ENCODE data around the gene NIPBL. TPM values are rescaled to one million over a fixed set of nuclear protein-coding genes. Genes with fewer than 3 reads are reported as not detected.
"Not testable (repeated sequence)": the region's sequence is repeated elsewhere in the genome, so short reads cannot be mapped to it uniquely, and the experiment has no call there.

NIPBL gene
- total RNA-seq, 1 donor from 2014 or later = 26.2 TPM

DNA sequence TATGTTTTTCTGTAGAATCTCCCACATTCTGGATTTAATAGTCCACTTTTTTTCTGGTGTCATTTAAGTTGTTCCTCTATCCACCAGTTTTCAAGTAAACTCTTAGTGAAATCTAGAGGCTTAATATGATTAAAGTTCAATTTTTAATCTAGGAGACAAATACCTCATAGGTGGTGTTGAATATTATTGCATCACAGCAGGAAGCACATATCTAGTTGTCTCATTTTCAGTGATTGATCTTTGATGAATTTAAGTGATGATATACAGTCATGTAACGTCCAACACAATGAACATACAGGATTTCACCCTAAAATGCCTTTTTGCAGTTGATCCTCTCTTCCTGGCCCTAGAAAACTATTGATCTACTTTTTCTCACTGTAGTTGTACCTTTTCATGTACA is 152.3 kb downstream of the NIPBL start:
- no peak for DNase-seq (ENCODE audit: low read depth in 2 of 2)

DNA sequence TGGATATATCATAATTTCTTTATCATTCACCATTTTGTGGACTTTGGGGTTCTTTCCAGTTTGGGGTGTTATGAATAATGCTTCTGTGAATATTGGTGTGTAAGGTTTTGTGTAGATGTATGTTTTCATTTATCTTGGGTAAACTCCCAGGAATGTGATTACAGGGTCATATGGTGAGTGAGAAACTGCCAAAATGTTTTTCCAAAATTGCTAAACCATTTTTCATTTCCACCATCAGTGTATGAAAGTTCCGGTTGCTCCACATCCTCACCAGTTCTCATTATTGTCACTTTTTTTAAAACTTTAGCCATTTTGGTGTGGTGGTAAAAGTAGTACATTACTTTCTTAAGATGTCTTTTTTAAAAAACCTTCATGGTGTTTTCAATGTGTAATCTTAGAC is 152.9 kb downstream of the NIPBL start:
- DNase-seq (ENCODE audit: low read depth in 2 of 2) = peak in 1 of 2 donors; percentile 46

- DNase-seq (ENCODE audit: low read depth in 2 of 2) = no peak
Observed at GRCh38 chr5:37034955-37035354, 158.4 kb downstream of the NIPBL start.

GRCh38 chr5:37037840-37038239 is 161.3 kb downstream of the NIPBL start:
- no peak for DNase-seq (ENCODE audit: low read depth in 2 of 2)

DNA sequence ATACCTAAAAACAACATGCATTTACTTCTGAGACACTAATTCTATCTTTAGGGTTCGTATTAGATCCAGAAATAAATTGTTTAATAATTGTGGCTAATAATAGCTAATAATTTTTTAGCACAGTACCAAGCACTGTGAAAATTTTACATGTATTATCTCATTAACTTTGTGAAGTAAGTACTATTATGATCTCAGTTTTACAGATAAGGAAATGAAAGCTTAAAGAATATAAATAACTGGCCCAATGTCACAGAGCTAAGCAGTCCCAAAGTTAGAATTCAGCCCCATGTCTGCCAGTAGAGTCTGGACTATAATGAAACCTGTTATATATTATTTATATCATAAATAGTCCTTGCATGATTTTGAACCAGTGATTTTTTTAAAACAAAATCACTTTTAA is 163.3 kb downstream of the NIPBL start:
- DNase-seq (ENCODE audit: low read depth in 2 of 2) = no peak

DNA sequence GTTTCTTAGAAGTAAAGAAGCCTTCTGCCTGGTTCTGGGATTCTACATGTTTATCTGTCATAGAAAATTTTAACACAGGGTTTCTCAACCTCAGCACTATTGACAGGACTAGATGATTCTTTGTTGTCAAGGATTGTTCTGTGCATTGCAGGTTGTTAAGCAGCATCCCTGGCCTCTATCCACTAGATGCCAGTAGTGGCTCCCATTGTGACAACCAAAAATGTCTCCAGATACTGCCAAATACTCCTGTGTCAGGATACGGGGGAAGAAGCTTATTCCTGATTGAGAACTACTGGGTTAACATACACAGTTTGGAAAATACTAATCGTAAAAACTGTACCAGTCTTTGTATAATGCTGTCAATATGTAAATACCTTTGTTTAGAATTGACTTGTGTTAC is 167.1 kb downstream of the NIPBL start:
- peak; percentile 6 to 51 for DNase-seq (ENCODE audit: low read depth in 2 of 2)

DNA sequence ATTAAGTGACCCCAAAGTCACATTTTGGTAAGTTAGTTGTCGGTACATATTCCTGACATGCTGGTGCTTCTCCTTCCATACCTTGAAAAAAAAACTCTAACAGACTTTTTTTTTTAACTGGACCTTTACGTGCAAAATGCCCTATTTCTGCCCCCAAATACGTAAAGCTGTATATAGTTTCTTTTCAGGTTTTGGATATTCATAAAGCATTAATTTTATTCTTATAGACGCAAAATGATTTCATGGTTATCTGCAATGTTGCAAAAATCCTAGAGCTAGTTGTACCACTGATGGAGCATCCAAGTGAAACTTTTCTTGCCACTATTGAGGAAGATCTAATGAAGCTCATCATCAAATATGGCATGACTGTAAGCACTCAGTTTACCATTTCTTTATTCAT is 167.6 kb downstream of the NIPBL start:
- DNase-seq (ENCODE audit: low read depth in 2 of 2) = no peak

- no peak for DNase-seq (ENCODE audit: low read depth in 2 of 2)
Observed at GRCh38 chr5:37045703-37046102, 169.1 kb downstream of the NIPBL start.

GRCh38 chr5:37047947-37048346 is 171.4 kb downstream of the NIPBL start:
- DNase-seq (ENCODE audit: low read depth in 2 of 2) = no peak

DNA sequence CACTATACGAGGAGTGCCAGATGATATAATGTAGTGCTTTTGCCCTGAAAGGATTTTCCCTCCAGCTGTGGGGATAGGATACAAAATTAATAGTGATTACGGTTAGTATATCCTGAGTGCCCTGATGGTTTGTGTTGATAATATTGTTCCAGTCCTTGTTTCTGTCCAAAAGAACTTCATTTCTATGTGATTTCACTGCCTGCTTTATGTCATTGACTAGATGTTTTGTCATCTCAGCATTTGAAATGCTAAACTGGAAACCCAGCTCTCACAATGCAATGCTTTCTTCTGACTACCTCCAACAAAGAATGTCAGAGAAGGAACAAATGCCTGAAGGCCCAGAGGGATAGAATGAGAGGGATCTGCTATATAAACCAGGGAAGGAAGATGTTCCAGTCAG is 177.8 kb downstream of the NIPBL start:
- peak in 1 of 2 donors; percentile 62 for DNase-seq (ENCODE audit: low read depth in 2 of 2)

GRCh38 chr5:37055383-37055990 is 178.9 kb downstream of the NIPBL start:
- DNase-seq (ENCODE audit: low read depth in 2 of 2) = no peak

GRCh38 chr5:37056762-37057161 is 180.2 kb downstream of the NIPBL start:
- no peak for DNase-seq (ENCODE audit: low read depth in 2 of 2)

GRCh38 chr5:37060030-37060429 is 183.5 kb downstream of the NIPBL start:
- DNase-seq (ENCODE audit: low read depth in 2 of 2) = no peak

GRCh38 chr5:37063739-37064138 is 187.2 kb downstream of the NIPBL start:
- no peak for DNase-seq (ENCODE audit: low read depth in 2 of 2)

DNA sequence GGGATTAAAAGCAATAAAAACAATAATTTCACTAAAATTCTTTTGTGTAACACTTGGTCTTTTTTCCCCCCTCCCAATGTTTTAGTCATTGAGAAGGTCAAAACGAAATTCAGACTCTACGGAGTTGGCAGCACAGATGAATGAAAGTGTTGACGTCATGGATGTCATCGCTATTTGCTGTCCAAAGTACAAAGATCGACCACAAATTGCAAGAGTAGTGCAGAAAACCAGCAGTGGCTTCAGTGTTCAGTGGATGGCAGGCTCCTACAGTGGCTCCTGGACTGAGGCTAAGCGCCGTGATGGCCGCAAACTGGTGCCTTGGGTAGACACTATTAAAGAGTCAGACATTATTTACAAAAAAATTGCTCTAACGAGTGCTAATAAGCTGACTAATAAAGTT is 187.9 kb downstream of the NIPBL start:
- no peak for DNase-seq (ENCODE audit: low read depth in 2 of 2)

DNA sequence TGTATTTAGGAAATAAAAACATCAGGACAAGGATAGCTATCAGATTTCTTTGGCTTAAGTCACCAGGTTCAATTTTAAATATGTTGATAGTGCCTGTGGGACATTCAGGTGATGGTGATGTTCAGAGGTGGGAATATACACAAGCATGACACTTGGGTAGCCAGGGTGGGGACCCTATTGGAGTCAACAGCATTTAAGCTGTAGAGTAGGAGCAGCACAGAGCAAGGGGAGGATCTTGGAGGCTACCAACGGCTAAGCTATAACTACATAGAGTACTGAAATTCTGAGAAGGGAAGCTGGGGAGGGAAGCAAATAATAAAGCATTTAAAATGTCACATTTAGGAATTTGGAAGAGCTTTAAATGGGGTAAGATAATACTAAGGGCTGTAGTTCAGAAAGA is 194.9 kb downstream of the NIPBL start:
- no peak for DNase-seq (ENCODE audit: low read depth in 2 of 2)

GRCh38 chr5:37071901-37072581 is 195.5 kb downstream of the NIPBL start:
- peak; percentile 79 for DNase-seq (ENCODE audit: low read depth in 2 of 2)

DNA sequence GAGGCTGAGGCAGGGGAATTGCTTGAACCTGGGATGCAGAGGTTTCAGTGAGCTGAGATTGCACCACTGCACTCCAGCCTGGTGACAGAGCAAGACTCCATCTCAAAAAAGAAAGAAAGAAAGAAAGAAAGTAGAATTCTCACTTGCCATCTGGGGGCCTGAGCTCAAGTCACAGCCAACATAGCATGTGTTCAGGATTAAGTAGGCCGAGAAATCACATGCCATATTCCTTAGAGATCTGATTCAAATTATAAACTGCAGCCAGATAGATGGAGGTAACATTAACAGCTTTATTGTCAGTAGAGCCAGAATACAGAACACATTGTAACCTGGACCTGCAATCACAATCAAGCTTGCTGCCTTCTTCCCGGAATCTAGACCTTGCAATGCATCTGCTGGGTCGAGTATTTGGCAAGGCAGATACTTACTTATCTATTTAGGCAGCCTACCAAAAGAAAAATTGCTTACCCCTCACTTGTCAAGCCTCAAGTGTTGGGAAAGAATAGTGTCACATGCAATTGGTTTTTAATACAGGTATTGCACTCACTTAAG is 198.9 kb downstream of the NIPBL start:
- DNase-seq (ENCODE audit: low read depth in 2 of 2) = no peak

DNA sequence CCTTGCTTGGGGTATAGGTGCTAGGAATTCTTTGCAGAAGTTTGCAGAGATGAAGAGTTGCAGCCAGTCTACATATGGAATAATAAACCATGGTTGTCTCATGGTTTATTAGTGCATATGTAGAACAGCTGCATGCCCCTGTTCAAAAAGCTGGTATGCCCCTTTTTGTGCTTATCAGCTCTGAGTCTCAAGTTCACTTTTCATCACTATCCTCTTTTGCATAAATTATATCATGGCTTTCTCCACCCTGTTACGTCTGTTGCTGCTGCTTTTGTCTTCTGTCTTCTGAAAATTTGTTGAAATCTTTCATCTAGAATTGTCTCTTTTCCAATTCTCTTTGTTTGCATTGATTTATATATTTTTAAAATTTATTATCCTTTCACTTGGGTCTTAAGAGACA is 200.6 kb downstream of the NIPBL start:
- no peak for DNase-seq (ENCODE audit: low read depth in 2 of 2)

DNA sequence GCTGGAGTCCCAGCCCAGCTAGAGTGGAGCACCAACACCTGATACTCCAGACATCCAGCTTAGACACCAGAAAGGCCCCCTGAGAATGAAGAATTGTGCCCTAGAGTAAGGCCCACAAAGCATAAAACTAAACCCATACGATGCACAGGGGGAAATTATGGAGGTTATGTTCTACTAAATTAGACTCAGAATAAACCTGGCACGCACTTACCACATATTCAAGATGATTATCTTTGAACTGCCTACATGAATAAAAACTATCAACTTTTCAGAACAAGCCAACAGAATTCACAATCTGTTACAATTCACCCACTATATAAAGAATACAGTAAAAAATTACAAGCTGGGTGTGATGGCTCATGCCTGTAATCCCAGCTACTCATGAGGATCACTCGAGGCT is 204.1 kb downstream of the NIPBL start:
- DNase-seq (ENCODE audit: low read depth in 2 of 2) = no peak

DNA sequence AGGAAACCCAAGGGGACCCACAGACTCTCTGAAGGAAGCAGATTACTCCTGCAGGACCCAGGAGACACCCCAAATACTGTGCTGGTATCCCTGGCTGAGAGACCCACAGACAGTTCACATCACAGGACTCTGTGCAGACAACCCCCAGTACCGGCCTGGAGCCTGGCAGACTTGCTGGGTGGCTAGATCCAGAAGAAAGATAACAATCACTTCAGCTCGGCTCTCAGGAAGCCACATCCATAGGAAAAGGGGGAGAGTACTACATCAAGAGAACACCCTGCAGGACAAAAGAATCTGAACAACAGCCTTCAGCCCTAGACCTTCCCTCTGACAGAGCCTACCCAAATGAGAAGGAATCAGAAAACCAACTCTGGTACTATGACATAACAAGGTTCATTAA is 206.4 kb downstream of the NIPBL start:
- DNase-seq (ENCODE audit: low read depth in 2 of 2) = peak in 1 of 2 donors; percentile 42

DNA sequence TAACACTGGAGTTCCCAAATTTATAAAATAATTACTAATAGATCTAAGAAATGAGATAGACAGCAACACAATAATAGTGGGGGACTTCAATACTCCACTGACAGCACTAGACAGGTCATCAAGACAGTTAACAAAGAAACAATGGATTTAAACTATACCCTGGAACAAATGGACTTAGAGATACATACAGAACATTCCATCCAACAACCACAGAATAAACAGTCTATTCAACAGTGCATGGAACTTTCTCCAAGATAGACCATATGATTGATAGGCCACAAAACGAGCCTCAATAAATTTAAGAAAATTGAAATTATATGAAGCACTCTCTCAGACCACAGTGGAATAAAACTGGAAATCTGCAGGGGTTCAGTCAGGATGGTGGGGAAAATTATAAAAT is 209.5 kb downstream of the NIPBL start:
- DNase-seq (ENCODE audit: low read depth in 2 of 2) = not testable (repeated sequence)

DNA sequence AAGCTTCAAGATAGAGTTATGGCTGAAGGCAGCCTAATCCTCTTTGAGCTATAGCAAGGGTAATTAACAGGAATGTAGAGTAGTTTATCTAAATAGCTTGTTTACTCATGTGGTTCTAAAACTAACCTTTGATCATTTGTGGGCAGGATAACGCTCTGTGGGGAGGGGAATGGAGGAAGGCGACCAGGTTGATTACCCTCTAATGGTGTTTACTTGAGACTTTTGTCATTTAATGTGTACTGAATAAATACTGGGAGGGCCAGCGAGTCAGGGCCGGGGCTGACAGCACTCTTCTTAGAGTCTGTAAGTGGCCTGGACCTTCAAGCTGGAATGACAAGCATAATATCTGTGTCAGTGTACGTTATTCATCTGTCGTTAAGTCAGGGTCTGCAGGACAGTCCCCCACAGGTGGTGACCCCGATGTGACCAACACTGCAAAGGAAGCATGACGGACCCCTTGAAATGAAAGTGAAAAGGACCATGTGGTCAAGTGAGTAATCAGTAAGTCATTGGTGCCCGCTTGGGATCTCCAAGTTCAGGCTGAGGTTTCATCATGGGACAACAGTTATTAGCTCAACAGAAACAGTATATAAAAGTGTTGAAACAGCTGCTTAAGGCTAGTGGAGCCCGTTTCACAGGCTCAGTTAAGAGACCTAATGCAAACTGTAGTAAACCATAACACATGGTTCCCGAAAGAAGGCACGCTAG is 210.1 kb downstream of the NIPBL start:
- DNase-seq (ENCODE audit: low read depth in 2 of 2) = peak in 1 of 2 donors; percentile 7
